Measurements from ENCODE around the gene PRICKLE2. TPM values are rescaled to one million over a fixed set of nuclear protein-coding genes. Genes with fewer than 3 reads are reported as not detected.

PRICKLE2 gene
- total RNA-seq, 1 experiment from 2014 or later = 3.2 TPM

DNA sequence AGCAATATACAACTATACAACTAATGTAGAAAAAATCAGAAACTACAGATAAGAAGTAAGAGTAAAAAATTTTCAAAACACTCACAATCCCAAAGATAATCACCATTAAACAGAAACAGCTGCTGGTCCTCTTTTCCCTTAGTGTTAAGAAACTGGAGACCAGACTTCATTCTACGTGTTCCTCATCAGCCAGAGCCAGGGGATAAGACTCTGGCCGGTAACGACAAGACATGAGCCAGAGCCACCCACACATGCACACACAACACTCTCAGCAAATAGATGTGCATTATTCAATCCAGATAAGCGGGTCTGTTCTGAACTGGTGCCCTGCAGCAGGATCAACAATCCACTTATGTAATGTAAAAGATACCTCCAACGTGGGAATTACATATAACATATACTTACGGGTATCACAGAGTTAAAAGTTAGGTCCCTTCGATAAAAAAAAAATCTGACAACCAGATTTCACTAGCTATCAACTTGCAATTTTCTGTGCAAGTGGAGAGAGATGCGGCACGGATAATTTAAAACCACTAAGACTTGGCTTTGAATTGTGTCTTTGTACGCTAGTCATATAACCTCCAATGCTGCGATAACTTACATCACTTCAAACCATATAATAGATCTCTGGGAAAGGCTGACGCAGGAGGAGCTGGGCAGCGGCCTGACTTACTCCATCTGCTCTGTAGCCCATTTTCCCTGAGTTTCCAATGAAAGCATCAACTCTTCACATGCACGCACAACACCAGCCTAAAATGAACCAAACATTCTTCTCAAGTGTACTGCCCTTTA, 17.8 kb downstream of the PRICKLE2 start:
- no peak overlapping the region for H3K27ac ChIP-seq (ENCODE audit: insufficient read length, low read depth, low read length)
- no peak overlapping the region for H2BK5ac ChIP-seq (ENCODE audit: insufficient read length, low read length)
- WGBS (ENCODE audit: extremely low coverage, insufficient read length, low lambda C conversion rate) = no CpG with 5 or more reads among the region's 14 CpGs
- no peak overlapping the region for H4K5ac ChIP-seq (ENCODE audit: insufficient read length, low read depth, low read length)
- Mint-ChIP-seq H3K36me3 (ENCODE audit: insufficient read depth in 1 of 3, low read depth in 3 of 3) (peaks cover 0 to 2% (median 0%) of the 10 kb centered on the region in 3 experiments; a peak in 1 of 7 replicates), H3K4me3 (no peak overlapping the region), H3K27me3 (ENCODE audit: low read depth) (no peaks in the 10 kb centered on the region; the same call in 1 of the 2 replicates), H3K4me1 (peaks cover 11 to 14% of the 10 kb centered on the region in 2 experiments), H3K27ac (no peak overlapping the region), H3K9me3 (no peaks in the 10 kb centered on the region)
- no peak overlapping the region for H3T11ph ChIP-seq (ENCODE audit: low read length)
- no peaks in the 10 kb centered on the region for H4K20me1 ChIP-seq (ENCODE audit: control insufficient read depth, insufficient read depth, insufficient read length)
- H3K9me3 ChIP-seq (ENCODE audit: control insufficient read depth, low read depth, low read length) = no peaks in the 10 kb centered on the region
- H3K4ac ChIP-seq (ENCODE audit: low read depth, low read length) = no peak overlapping the region
- H2BK120ac ChIP-seq (ENCODE audit: low read depth, low read length, poor library complexity, severe bottlenecking) = no peak overlapping the region
- no peak overlapping the region for H3K18ac ChIP-seq (ENCODE audit: insufficient read length, low read depth, low read length)
- no peak overlapping the region for H2BK15ac ChIP-seq (ENCODE audit: low read depth, low read length)
- H3K56ac ChIP-seq (ENCODE audit: insufficient read length, low read depth, low read length) = no peak overlapping the region
- no peaks in the 10 kb centered on the region; the same call in 1 of the 2 replicates for H3K4me1 ChIP-seq (ENCODE audit: insufficient read depth, low read length)
- H3K4me2 ChIP-seq (ENCODE audit: insufficient read depth, insufficient read length, low read length) = no peak overlapping the region
- no peak overlapping the region for H2AK5ac ChIP-seq (ENCODE audit: insufficient read length, low read length)
- TF ChIP-seq, protein P1, sequence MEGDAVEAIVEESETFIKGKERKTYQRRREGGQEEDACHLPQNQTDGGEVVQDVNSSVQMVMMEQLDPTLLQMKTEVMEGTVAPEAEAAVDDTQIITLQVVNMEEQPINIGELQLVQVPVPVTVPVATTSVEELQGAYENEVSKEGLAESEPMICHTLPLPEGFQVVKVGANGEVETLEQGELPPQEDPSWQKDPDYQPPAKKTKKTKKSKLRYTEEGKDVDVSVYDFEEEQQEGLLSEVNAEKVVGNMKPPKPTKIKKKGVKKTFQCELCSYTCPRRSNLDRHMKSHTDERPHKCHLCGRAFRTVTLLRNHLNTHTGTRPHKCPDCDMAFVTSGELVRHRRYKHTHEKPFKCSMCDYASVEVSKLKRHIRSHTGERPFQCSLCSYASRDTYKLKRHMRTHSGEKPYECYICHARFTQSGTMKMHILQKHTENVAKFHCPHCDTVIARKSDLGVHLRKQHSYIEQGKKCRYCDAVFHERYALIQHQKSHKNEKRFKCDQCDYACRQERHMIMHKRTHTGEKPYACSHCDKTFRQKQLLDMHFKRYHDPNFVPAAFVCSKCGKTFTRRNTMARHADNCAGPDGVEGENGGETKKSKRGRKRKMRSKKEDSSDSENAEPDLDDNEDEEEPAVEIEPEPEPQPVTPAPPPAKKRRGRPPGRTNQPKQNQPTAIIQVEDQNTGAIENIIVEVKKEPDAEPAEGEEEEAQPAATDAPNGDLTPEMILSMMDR (conservative IDR thresholded peaks at IDR 0.05) = no peak
- H2BK20ac ChIP-seq (ENCODE audit: low read depth, low read length, poor library complexity, severe bottlenecking) = no peak overlapping the region
- H3K27me3 ChIP-seq (ENCODE audit: insufficient read depth, low read length) = no peaks in the 10 kb centered on the region
- H3K14ac ChIP-seq (ENCODE audit: insufficient read depth, low read length) = no peak overlapping the region
- H4K8ac ChIP-seq (replicated peaks; ENCODE audit: insufficient read length, low read depth, low read length) = no peak overlapping the region
- no peaks in the 10 kb centered on the region for H3K79me2 ChIP-seq (ENCODE audit: insufficient read depth, low read length)
- H2BK12ac ChIP-seq (ENCODE audit: insufficient read length, low read depth, low read length) = no peak overlapping the region
- H4K91ac ChIP-seq (ENCODE audit: insufficient read length, low read depth, low read length) = no peak overlapping the region
- DNase-seq = no peak
- no peak overlapping the region for H2AFZ ChIP-seq (ENCODE audit: low read length)
- H3K79me1 ChIP-seq (ENCODE audit: insufficient read depth, low read depth, low read length, poor library complexity, severe bottlenecking) = no peaks in the 10 kb centered on the region
- no peaks in the 10 kb centered on the region for H3K23me2 ChIP-seq (ENCODE audit: insufficient read length, low read depth, low read length, poor library complexity, severe bottlenecking)
- H3K9ac ChIP-seq (ENCODE audit: extremely low read depth, insufficient read length, low read length) = no peak overlapping the region
- no peak overlapping the region for H3K23ac ChIP-seq (ENCODE audit: insufficient read length, low read depth, low read length)
